NT2/D1 (cell line): ENCODE results near the gene CRLF1.
A peak's percentile ranks its signal among the peaks of the same experiment; 100 is the strongest.

Source experiments
- DNase-seq: peaks from one replicate; pipeline ENCODE4 v3.0.0-alpha.2; 2011; ENCODE audit warnings: low read depth, low spot score
- H3K27me3 ChIP-seq: 2 replicates; pipeline ENCODE4 v1.6.0; 2011; ENCODE audit warnings: mild to moderate bottlenecking; ENCODE audit not compliant: insufficient read length, insufficient read depth
- H3K36me3 ChIP-seq: 2 replicates; pipeline ENCODE4 v1.6.1; 2011; ENCODE audit warnings: mild to moderate bottlenecking, low read length, mixed read lengths; ENCODE audit not compliant: insufficient read depth, insufficient read length
- H3K4me1 ChIP-seq: 2 replicates; pipeline ENCODE4 v1.5.1; 2011; ENCODE audit not compliant: insufficient read depth, insufficient read length
- H3K4me3 ChIP-seq: 2 replicates; pipeline ENCODE4 v1.5.1; 2011; ENCODE audit warnings: low read depth; ENCODE audit not compliant: insufficient read length
- H3K9ac ChIP-seq: 2 replicates; pipeline ENCODE4 v1.6.0; 2011; ENCODE audit warnings: low read depth; ENCODE audit not compliant: insufficient read length
- H3K9me3 ChIP-seq: 2 replicates; pipeline ENCODE4 v1.5.1; 2011; ENCODE audit warnings: mild to moderate bottlenecking, low read length; ENCODE audit not compliant: insufficient read depth
- SUZ12 ChIP-seq: IDR thresholded peaks from 2 replicates; pipeline ENCODE4 v1.6.1; 2011; ENCODE audit not compliant: insufficient read length, insufficient read depth; ENCODE audit errors: extremely low read depth
- YY1 ChIP-seq: IDR thresholded peaks from 2 replicates; pipeline ENCODE4 v1.6.1; 2011; ENCODE audit not compliant: insufficient read length, insufficient read depth
- ZNF274 ChIP-seq: IDR thresholded peaks from 2 replicates; pipeline ENCODE4 v1.6.1; 2011; ENCODE audit warnings: mild to moderate bottlenecking, low read depth, low read length

CRLF1 gene

GRCh38 chr19:18617562-18617961 lies 11.0 kb upstream of the CRLF1 start:
- peaks cover 4% of the 10 kb centered on the region; the same call in 1 of the 2 replicates for H3K9me3 ChIP-seq
- no peak overlapping the region for H3K9ac ChIP-seq
- peaks cover 44% of the 10 kb centered on the region for H3K27me3 ChIP-seq
- no peak for DNase-seq
- TF ChIP-seq ZNF274 (no peak), SUZ12 (no peak), YY1 (no peak)
- H3K4me1 ChIP-seq, result peaks cover 18% of the 10 kb centered on the region
- H3K4me3 ChIP-seq, result no peak overlapping the region
- H3K36me3 ChIP-seq, result no peaks in the 10 kb centered on the region

GRCh38 chr19:18616023-18616422 lies 9.4 kb upstream of the CRLF1 start:
- DNase-seq, result no peak
- H3K9ac ChIP-seq, result no peak overlapping the region
- H3K4me1 ChIP-seq, result peaks cover 22% of the 10 kb centered on the region
- H3K4me3 ChIP-seq, result no peak overlapping the region
- peaks cover 4% of the 10 kb centered on the region; the same call in 1 of the 2 replicates for H3K9me3 ChIP-seq
- H3K36me3 ChIP-seq, result no peaks in the 10 kb centered on the region
- TF ChIP-seq SUZ12 (no peak), YY1 (no peak), ZNF274 (no peak)
- H3K27me3 ChIP-seq, result peaks cover 59% of the 10 kb centered on the region

- DNase-seq, result no peak
- Histone ChIP-seq H3K9ac (peak overlapping the region; percentile 42), H3K36me3 (no peaks in the 10 kb centered on the region), H3K4me3 (peak overlapping the region; percentile 68), H3K9me3 (peaks cover 4% of the 10 kb centered on the region; the same call in 1 of the 2 replicates), H3K4me1 (peaks cover 33% of the 10 kb centered on the region), H3K27me3 (peaks cover 82% of the 10 kb centered on the region)
- TF ChIP-seq ZNF274 (no peak), SUZ12 (no peak), YY1 (no peak)
These were observed 7.1 kb upstream of the CRLF1 start for GRCh38 chr19:18613589-18614234.

GRCh38 chr19:18612772-18613588 lies 6.4 kb upstream of the CRLF1 start, which contains the start of gene TMEM59L:
Gene TMEM59L, plus strand, starts transcription at chr19:18612870. Its CDS starts 89 bp downstream, at chr19:18612959.
- H3K9me3 ChIP-seq, result peaks cover 4% of the 10 kb centered on the region; the same call in 1 of the 2 replicates
- H3K36me3 ChIP-seq, result no peaks in the 10 kb centered on the region
- peak within 1 kb of the TSS; percentile 71 for H3K9ac ChIP-seq
- H3K27me3 ChIP-seq, result peaks cover 89% of the 10 kb centered on the region
- TF ChIP-seq YY1 (no peak), SUZ12 (no peak), ZNF274 (no peak)
- peak within 1 kb of the TSS; percentile 68 for H3K4me3 ChIP-seq
- no peak for DNase-seq
- H3K4me1 ChIP-seq, result peaks cover 40% of the 10 kb centered on the region

- peaks cover 1% of the 10 kb centered on the region; the same call in 1 of the 2 replicates for H3K9me3 ChIP-seq
- H3K36me3 ChIP-seq, result no peaks in the 10 kb centered on the region
- H3K4me1 ChIP-seq, result peaks cover 47% of the 10 kb centered on the region
- TF ChIP-seq SUZ12, result peak; percentile 28
- TF ChIP-seq YY1, result no peak
- peaks cover 97% of the 10 kb centered on the region for H3K27me3 ChIP-seq
- no peak for DNase-seq
- H3K9ac ChIP-seq, result peak overlapping the region; percentile 51
- H3K4me3 ChIP-seq, result peak overlapping the region; percentile 68
These were observed 5.6 kb upstream of the CRLF1 start for GRCh38 chr19:18612051-18612771.

GRCh38 chr19:18611327-18612050 lies 4.9 kb upstream of the CRLF1 start:
- Histone ChIP-seq H3K9me3 (no peaks in the 10 kb centered on the region), H3K9ac (peak overlapping the region; percentile 51), H3K4me3 (peak overlapping the region; percentile 28), H3K4me1 (peaks cover 47% of the 10 kb centered on the region), H3K27me3 (peaks cover 94% of the 10 kb centered on the region), H3K36me3 (no peaks in the 10 kb centered on the region)
- no peak for DNase-seq
- TF ChIP-seq SUZ12 (peak; percentile 84), ZNF274 (no peak)
